HepG2 (cell line): ENCODE measurements around the gene PCTP. TPM values are rescaled to one million over a fixed set of nuclear protein-coding genes. Genes with fewer than 3 reads are reported as not detected.

Experiments
- BORCS8-MEF2B ChIP-seq: sonication (generic); formaldehyde crosslinking; IDR thresholded peaks from 2 replicates; pipeline ENCODE4 v1.8.0; 2022; ENCODE audit warnings: mild to moderate bottlenecking, missing genetic modification reagents
- BRD4 ChIP-seq: sonication (generic); formaldehyde crosslinking; IDR thresholded peaks from 2 replicates; pipeline ENCODE4 v1.4.0; 2020; ENCODE audit warnings: missing genetic modification reagents
- CBX1 ChIP-seq: IDR thresholded peaks from one replicate; pipeline ENCODE4 v1.6.1; 2016; ENCODE audit warnings: antibody characterized with exemption, low read depth
- CSRNP1 ChIP-seq: sonication (generic); formaldehyde crosslinking; IDR thresholded peaks from 2 replicates; pipeline ENCODE4 v1.8.1; 2023; ENCODE audit warnings: mild to moderate bottlenecking, missing genetic modification reagents
- DMAP1 ChIP-seq: IDR thresholded peaks from 2 replicates; pipeline ENCODE4 v1.6.1; 2016
- EP300 ChIP-seq, 3 experiments: sonication (generic) in 1 of 3; formaldehyde crosslinking in 1 of 3; IDR thresholded peaks; 2 replicates each; pipeline versions ENCODE4 v1.5.1 to v1.6.1; 2011 to 2020; ENCODE audit warnings: low read depth in 2 of 3, low read length in 2 of 3, borderline replicate concordance in 1 of 3, improper control_type of control experiment in 1 of 3, mild to moderate bottlenecking in 1 of 3, missing genetic modification reagents in 1 of 3, moderate library complexity in 1 of 3
- ETV5 ChIP-seq: IDR thresholded peaks from 2 replicates; pipeline ENCODE4 v1.6.1; 2018; ENCODE audit warnings: missing biosample characterization, missing genetic modification reagents, inconsistent platforms, borderline replicate concordance
- FOXP1 ChIP-seq, 2 experiments: fragments of 450-650 bp in 1 of 2; IDR thresholded peaks; 2 replicates each; pipeline ENCODE4 v1.6.1; 2017 to 2018; ENCODE audit warnings: antibody characterized with exemption in 1 of 2
- GABPB1 ChIP-seq: IDR thresholded peaks from 2 replicates; pipeline ENCODE4 v1.6.1; 2016; ENCODE audit warnings: mild to moderate bottlenecking, missing genetic modification reagents, moderate library complexity, missing compliant biosample characterization
- ISX ChIP-seq: sonication (generic); formaldehyde crosslinking; conservative IDR thresholded peaks from 2 replicates; pipeline ENCODE4 v1.5.0; 2020; ENCODE audit warnings: missing genetic modification reagents
- LCORL ChIP-seq, 2 experiments: fragments of 450-650 bp in 1 of 2; sonication (generic) in 1 of 2; formaldehyde crosslinking in 1 of 2; IDR thresholded peaks; 2 replicates each; pipeline versions ENCODE4 v1.5.0 to v1.6.1; 2017 to 2020; ENCODE audit warnings: antibody characterized with exemption in 1 of 2, missing genetic modification reagents in 1 of 2
- MEF2D ChIP-seq: sonication (generic); formaldehyde crosslinking; IDR thresholded peaks from 2 replicates; pipeline ENCODE4 v1.5.1; 2020; ENCODE audit warnings: mild to moderate bottlenecking, missing genetic modification reagents
- MIXL1 ChIP-seq: IDR thresholded peaks from 2 replicates; pipeline ENCODE4 v1.6.1; 2016
- NBN ChIP-seq: fragments of 450-650 bp; conservative IDR thresholded peaks from 2 replicates; pipeline ENCODE4 v1.6.1; 2017
- NKX3-1 ChIP-seq: sonication (generic); formaldehyde crosslinking; IDR thresholded peaks from 2 replicates; pipeline ENCODE4 v1.5.0; 2020; ENCODE audit warnings: missing genetic modification reagents
- NONO ChIP-seq, 2 experiments: fragments of 450-650 bp in 1 of 2; sonication (generic) in 1 of 2; formaldehyde crosslinking in 1 of 2; IDR thresholded peaks in 1 of 2; conservative IDR thresholded peaks in 1 of 2; 2 replicates each; pipeline versions ENCODE4 v1.6.1 to v1.8.0; 2017 to 2022; ENCODE audit warnings: mild to moderate bottlenecking in 1 of 2, missing genetic modification reagents in 1 of 2, moderate library complexity in 1 of 2
- NPAS2 ChIP-seq: sonication (generic); formaldehyde crosslinking; IDR thresholded peaks from 2 replicates; pipeline ENCODE4 v1.8.0; 2022; ENCODE audit warnings: mild to moderate bottlenecking, missing genetic modification reagents, borderline replicate concordance
- NR2F2 ChIP-seq: IDR thresholded peaks from 2 replicates; pipeline ENCODE4 v1.6.1; 2012; ENCODE audit warnings: low read depth, inconsistent platforms, borderline replicate concordance
- PLRG1 ChIP-seq: fragments of 450-650 bp; conservative IDR thresholded peaks from 2 replicates; pipeline ENCODE4 v1.6.1; 2016
- RNF2 ChIP-seq: fragments of 450-650 bp; conservative IDR thresholded peaks from 2 replicates; pipeline ENCODE4 v1.6.1; 2016; ENCODE audit warnings: low read depth
- SOX6 ChIP-seq, 2 experiments: fragments of 450-650 bp in 1 of 2; sonication (generic) in 1 of 2; formaldehyde crosslinking in 1 of 2; IDR thresholded peaks; 2 replicates each; pipeline versions ENCODE4 v1.4.0 to v1.6.1; 2017 to 2020; ENCODE audit warnings: antibody characterized with exemption in 1 of 2, mild to moderate bottlenecking in 1 of 2, missing genetic modification reagents in 1 of 2
- THYN1 ChIP-seq: sonication (generic); formaldehyde crosslinking; IDR thresholded peaks from 2 replicates; pipeline ENCODE4 v1.8.1; 2023; ENCODE audit warnings: low read depth, mild to moderate bottlenecking, moderate library complexity, missing genetic modification reagents, borderline replicate concordance
- ZBTB34 ChIP-seq: sonication (generic); formaldehyde crosslinking; IDR thresholded peaks from 2 replicates; pipeline ENCODE4 v1.8.0; 2022; ENCODE audit warnings: mild to moderate bottlenecking, missing genetic modification reagents
- ZC3H13 ChIP-seq: sonication (generic); formaldehyde crosslinking; IDR thresholded peaks from 2 replicates; pipeline ENCODE4 v1.8.1; 2023; ENCODE audit warnings: mild to moderate bottlenecking, missing genetic modification reagents, moderate library complexity
- ZKSCAN1 ChIP-seq: fragments of 150-350 bp; IDR thresholded peaks from 2 replicates; pipeline ENCODE4 v1.6.1; 2014; ENCODE audit warnings: low read length
- ZNF20 ChIP-seq: sonication (generic); formaldehyde crosslinking; IDR thresholded peaks from 2 replicates; pipeline ENCODE4 v1.4.0; 2020; ENCODE audit warnings: mild to moderate bottlenecking, moderate library complexity, missing genetic modification reagents
- ZNF230 ChIP-seq: sonication (generic); formaldehyde crosslinking; IDR thresholded peaks from 2 replicates; pipeline ENCODE4 v1.4.0; 2020; ENCODE audit warnings: mild to moderate bottlenecking, missing genetic modification reagents
- ZNF496 ChIP-seq: sonication (generic); formaldehyde crosslinking; IDR thresholded peaks from 2 replicates; pipeline ENCODE4 v1.8.1; 2023; ENCODE audit warnings: mild to moderate bottlenecking, moderate library complexity, missing genetic modification reagents; ENCODE audit not compliant: insufficient replicate concordance
- ZNF550 ChIP-seq: sonication (generic); formaldehyde crosslinking; IDR thresholded peaks from 2 replicates; pipeline ENCODE4 v1.4.0; 2020; ENCODE audit warnings: mild to moderate bottlenecking, missing genetic modification reagents, borderline replicate concordance
- ZNF703 ChIP-seq: sonication (generic); formaldehyde crosslinking; IDR thresholded peaks from 2 replicates; pipeline ENCODE4 v1.5.1; 2020; ENCODE audit warnings: missing genetic modification reagents, mild to moderate bottlenecking, moderate library complexity, borderline replicate concordance
- ZNF720 ChIP-seq: sonication (generic); formaldehyde crosslinking; IDR thresholded peaks from 2 replicates; pipeline ENCODE4 v1.4.0; 2020; ENCODE audit warnings: missing genetic modification reagents
- ZNF792 ChIP-seq: IDR thresholded peaks from 2 replicates; pipeline ENCODE4 v1.6.1; 2016
- polyA plus RNA-seq, 8 experiments: library from polyadenylated mRNA; depleted of rRNA in 3 of 8; stranded (reverse) in 7 of 8; unstranded in 1 of 8; fragments of >200 nt; fragmentation: Illumina TruSeq in 4 of 8; extraction: Trizol in 4 of 8; gene quantifications; 2 replicates each; pipeline versions ENCODE4 v1.2.1 to v1.2.3, GENCODE V29; 2011 to 2016; ENCODE audit warnings: low read depth in 4 of 8, missing spikeins in 1 of 8, mixed read lengths in 1 of 8; ENCODE audit not compliant: insufficient read depth in 1 of 8
- total RNA-seq, 5 experiments: library from RNA; depleted of rRNA; stranded (reverse); fragments of >200 nt; fragmentation: Illumina TruSeq; extraction: Trizol; gene quantifications; 2 replicates each; pipeline ENCODE4 v1.2.3, GENCODE V29; 2016; ENCODE audit warnings: low read depth in 1 of 5

PCTP gene
- total and polyA plus RNA-seq, 2 of the 13 experiments (the other 11 are each of a cell fraction or from before 2014, with no cell fraction given), result 37.1 to 50.7 TPM

- TF ChIP-seq THYN1 (CRISPR knock-in tag), result no peak
- no peak for TF ChIP-seq BRD4 (CRISPR knock-in tag)
- peak; percentile 48; the same call in 1 of the 2 replicates for TF ChIP-seq MEF2D (CRISPR knock-in tag)
- TF ChIP-seq SOX6 (IDR thresholded peaks at IDR 0.05), result no peak
- TF ChIP-seq SOX6 (CRISPR knock-in tag; IDR thresholded peaks at IDR 0.05), result no peak
- no peak for TF ChIP-seq ZKSCAN1
- no peak for TF ChIP-seq ZNF230 (CRISPR knock-in tag)
- no peak for TF ChIP-seq ZNF550
- TF ChIP-seq ZNF703 (CRISPR knock-in tag), result no peak
- no peak for TF ChIP-seq NR2F2
- no peak for TF ChIP-seq ETV5 (CRISPR knock-in tag)
- no peak for TF ChIP-seq PLRG1
- peak in 1 of 2 experiments; percentile 28; a peak in 1 of 4 replicates for TF ChIP-seq EP300 (IDR thresholded peaks at IDR 0.05; ENCODE audit: low read depth in 2 of 2, low read length in 2 of 2)
- no peak for TF ChIP-seq EP300 (CRISPR knock-in tag; IDR thresholded peaks at IDR 0.05; ENCODE audit: borderline replicate concordance)
- no peak for TF ChIP-seq NKX3-1 (CRISPR knock-in tag)
- no peak for TF ChIP-seq CSRNP1
- no peak for TF ChIP-seq LCORL (IDR thresholded peaks at IDR 0.05)
- no peak for TF ChIP-seq LCORL (CRISPR knock-in tag; IDR thresholded peaks at IDR 0.05)
- TF ChIP-seq DMAP1 (CRISPR knock-in tag), result no peak
- no peak for TF ChIP-seq NPAS2 (CRISPR knock-in tag)
- no peak for TF ChIP-seq ISX (CRISPR knock-in tag)
- TF ChIP-seq RNF2, result no peak
- TF ChIP-seq ZNF20, result no peak
- no peak for TF ChIP-seq NBN
- no peak for TF ChIP-seq GABPB1 (CRISPR knock-in tag)
- no peak for TF ChIP-seq ZC3H13 (CRISPR knock-in tag)
- no peak for TF ChIP-seq MIXL1 (CRISPR knock-in tag)
- TF ChIP-seq ZNF792, result no peak
- TF ChIP-seq CBX1, result no peak
- no peak for TF ChIP-seq ZBTB34 (CRISPR knock-in tag)
- no peak for TF ChIP-seq ZNF720 (CRISPR knock-in tag)
- no peak for TF ChIP-seq ZNF496 (CRISPR knock-in tag)
- TF ChIP-seq FOXP1 (IDR thresholded peaks at IDR 0.05), result no peak
- TF ChIP-seq FOXP1 (CRISPR knock-in tag; IDR thresholded peaks at IDR 0.05), result 0 out of 2 replicates have a peak, but pooled peaks have one; percentile 39
- TF ChIP-seq BORCS8-MEF2B (CRISPR knock-in tag), result no peak
- no peak for TF ChIP-seq NONO (IDR thresholded peaks at IDR 0.05)
- no peak for TF ChIP-seq NONO (CRISPR knock-in tag; conservative IDR thresholded peaks at IDR 0.05)
These were observed 45.0 kb upstream of the PCTP start (continued) for GRCh38 chr17:55705847-55706246.
